Frontal cortex (tissue), 4 donors: Measurements from ENCODE around the gene ENDOU. TPM values are rescaled to one million over a fixed set of nuclear protein-coding genes. Genes with fewer than 3 reads are reported as not detected.
"Not testable (repeated sequence)": the region's sequence is repeated elsewhere in the genome, so short reads cannot be mapped to it uniquely, and the experiment has no call there.

Experiments used
- DNase-seq, 2 donors: peaks; one replicate each; pipeline ENCODE4 v3.0.0; 2012; ENCODE audit warnings: low spot score in 2 of 2
- FAIRE-seq: peaks from 2 replicates; lab custom pipeline; 2012; peaks lifted over from hg19 to GRCh38; lab: Jason Lieb, UNC
- total RNA-seq: library from RNA; depleted of rRNA; stranded (reverse); fragments of >200 nt; gene quantifications from one replicate; pipeline ENCODE4 v1.2.3, GENCODE V29; 2014
- donor health status: control.
- donor health status: control.
- donor health status: control.

Gene ENDOU
- total RNA-seq, 1 donor from 2014 or later, result not detected

DNA sequence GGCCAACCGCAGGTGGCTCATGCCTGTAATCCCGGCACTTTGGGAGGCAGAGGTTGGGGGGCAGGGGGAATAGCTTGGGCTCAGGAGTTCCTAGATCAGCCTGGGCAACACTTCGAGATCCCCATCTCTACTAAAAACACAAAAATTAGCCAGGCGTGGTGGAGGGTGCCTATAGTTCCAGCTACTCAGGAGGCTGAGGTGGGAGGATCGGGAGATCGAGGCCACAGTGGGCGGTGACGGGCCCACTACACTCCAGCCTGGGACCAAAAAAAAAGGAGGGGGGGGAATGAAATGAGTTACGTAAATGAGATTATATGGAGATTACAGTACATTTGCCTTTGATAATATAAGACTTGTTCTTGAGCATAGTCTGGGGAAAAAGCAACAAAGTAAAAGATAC, 20.6 kb downstream of the ENDOU start:
- FAIRE-seq (no peak), DNase-seq (no peak)

DNA sequence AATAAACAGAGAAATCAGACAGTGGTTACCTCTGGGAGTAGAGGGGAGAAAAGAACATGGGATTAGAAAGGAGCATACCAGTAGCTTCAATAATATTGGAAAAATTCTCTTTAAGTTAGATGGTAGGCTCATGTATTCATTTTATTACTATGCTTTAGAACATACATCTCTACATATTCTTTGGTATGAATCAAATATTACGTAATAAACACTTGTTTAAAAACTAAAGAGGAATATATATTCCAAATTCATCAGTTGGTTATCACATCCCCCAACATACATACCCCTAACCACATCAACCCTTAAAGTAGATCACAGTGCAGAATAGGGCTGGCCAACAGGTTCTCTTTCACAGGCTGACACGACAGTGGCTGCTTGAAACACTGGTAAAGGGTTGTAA, 25.0 kb downstream of the ENDOU start:
- FAIRE-seq, result no peak

DNA sequence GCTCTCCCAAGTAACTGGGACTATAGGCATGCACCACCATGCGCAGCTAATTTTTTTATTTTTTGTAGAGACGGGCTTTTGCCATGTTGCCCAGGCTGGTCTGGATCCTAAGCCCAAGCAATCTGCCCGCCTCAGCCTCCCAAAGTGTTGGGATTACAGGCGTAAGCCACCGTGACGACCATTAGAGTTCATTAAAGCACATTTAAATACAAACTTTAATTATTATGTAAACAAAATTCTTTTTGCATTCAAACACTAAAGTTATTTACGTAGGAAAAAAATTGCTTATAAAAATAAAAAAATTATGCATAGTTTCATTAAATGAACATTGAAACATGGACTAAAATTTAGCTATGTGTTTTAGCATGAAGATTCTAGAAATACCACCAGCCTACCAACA, 26.7 kb downstream of the ENDOU start:
- DNase-seq (no peak), FAIRE-seq (no peak)

More for the DNA sequence above, 25.0 kb downstream of the ENDOU start:
- no peak for DNase-seq

DNA sequence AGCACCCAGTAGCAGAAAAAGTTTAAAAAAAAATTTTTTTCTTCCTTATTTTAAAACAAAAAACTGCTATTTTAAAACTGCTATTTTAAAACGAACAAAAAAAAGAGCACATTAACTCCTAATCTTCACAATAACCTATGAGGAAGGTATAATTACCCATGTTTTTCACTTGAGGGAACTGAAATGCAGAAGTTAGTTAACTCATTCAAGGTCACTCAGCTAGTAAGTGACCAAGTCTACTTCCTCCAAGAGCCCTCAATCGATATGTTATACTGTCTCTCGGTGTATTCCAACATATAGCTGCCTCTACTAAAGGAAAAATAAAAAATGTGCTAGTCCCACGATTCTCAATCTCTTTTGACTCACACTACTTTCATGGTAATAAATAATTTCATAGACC, 27.2 kb downstream of the ENDOU start:
- FAIRE-seq (no peak), DNase-seq (no peak)

DNA sequence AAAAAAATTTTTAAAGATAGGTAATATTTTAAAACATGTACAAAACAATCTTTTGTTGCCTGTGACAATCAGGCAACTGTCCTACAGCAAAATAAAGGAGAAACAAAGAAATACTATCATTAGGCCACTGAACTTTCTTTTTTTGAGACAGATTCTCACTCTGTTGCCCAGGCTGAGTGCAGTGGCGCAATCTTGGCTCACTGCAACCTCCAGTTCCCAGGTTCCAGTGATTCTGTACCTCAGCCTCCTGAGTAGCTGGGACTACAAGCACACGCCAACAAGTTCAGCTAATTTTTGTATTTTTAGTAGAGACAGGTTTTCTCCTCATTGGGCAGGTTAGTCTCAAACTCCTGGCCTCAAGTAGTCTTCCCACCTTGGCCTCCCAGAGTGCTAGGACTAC, 36.1 kb downstream of the ENDOU start:
- no peak for FAIRE-seq
- no peak for DNase-seq

DNA sequence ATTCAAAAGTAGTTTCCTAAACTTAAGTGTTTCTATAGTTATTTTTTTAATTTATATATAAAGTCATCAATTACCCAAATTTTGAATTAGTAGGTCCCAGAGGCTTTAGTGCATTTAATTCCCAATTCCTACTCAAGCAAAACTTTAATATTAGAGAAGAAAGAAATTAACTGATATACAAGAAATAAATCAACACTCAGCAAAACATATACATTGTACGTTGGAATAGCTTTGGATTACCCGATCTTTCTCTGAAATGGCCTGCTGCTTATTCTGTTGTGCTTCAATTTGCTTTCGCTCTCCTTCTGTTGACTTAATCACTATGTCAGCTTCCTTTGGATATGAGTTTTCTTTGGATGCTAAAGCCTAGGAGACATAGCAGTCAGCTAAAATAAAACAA, 37.7 kb downstream of the ENDOU start:
- DNase-seq, result no peak
- no peak for FAIRE-seq

DNA sequence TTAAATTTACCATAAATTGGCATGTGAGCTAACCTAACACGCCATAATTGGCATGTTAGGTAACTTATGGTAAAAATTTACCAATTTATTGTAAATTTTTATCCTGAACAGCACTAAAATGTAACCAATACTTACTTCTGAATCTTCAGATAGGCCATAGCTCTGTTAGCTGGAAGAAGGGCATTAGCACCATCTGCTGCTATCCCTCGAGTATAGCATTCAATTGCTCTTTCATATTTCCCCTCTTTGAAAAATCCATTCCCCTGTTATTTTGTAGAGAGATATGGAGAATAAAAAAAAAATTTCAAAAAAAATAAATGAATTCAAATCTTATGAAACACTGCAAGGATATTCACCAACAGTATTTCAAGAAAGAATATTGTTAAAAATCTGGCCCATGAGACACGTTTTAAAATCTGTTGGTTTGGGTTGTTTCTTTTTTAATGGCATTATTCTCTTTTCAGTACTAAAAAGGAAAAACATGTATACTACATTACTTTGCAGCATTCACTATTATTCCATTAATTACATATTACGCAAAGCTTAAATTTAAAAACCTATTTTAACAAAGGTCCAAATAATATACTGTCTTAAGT, 38.5 kb downstream of the ENDOU start:
- DNase-seq (peak in 1 of 2 donors; percentile 39), FAIRE-seq (peak; percentile 97)

DNA sequence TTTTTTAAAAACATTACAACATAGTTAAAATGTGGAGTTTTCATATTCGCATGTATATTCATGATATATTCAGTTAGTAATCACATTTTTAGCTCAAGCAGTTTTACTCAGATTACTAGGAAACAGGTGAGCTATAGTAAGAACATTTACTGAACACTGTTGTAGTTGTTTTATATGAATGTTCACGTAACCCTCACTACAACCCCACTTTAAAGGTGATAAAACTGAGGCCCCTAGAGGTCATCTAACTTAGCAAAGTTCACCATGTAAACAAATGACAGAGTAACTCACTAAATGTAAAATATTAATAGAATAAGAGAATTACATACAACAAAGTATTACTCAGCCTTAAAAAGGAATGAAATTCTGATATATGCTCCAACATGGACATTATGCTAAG, 45.5 kb downstream of the ENDOU start:
- FAIRE-seq (no peak), DNase-seq (no peak)

DNA sequence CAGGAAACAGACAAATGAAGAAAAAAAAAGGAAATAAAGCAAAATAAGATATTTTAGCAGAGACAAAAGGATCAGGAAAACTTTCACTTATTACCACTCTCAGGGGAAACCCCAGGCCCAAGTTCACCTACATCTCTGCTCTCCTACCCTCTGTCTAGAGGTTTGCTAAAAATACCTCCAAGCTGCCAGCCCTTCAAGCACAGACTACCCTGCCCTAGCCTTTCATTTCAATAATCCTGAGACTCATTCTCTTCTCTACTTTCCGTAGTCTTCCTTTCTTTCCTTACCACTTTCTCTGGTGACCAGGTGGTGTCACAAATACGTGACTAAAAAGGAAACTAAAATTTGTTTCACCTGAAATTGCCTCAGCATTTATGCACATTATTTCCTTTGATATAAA, 53.2 kb downstream of the ENDOU start:
- no peak for DNase-seq
- no peak for FAIRE-seq

DNA sequence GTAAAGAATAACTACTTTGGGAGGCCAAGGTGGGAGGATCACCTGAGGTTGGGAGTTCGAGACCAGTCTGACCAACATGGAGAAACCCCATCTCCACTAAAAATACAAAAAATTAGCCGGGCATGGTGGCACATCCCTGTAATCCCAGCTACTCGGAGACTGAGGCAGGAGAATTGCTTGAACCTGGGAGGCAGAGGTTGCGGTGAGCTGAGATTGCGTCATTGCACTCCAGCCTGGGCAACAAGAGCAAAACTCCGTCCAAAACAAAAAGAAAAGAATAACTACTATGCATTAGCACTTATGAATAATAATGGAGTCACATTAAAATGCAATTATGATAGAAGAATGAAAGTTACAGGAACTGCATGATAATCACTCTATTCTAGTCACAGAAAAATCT, 57.4 kb downstream of the ENDOU start:
- not testable (repeated sequence) for DNase-seq, FAIRE-seq

Other genes with a start within 250 kb of the ENDOU start
- 23.6 TPM for gene RPAP3, start 19.5 kb downstream of the ENDOU start, total RNA-seq
- 7.7 TPM for gene RAPGEF3, start 33.4 kb upstream of the ENDOU start, total RNA-seq
- 8.6 TPM for gene SLC48A1, start 47.7 kb upstream of the ENDOU start, total RNA-seq
- 4.9 TPM for gene HDAC7, start 94.4 kb upstream of the ENDOU start, total RNA-seq
- not detected for gene VDR, start 179.5 kb upstream of the ENDOU start, total RNA-seq
- 59.1 TPM for gene TMEM106C, start 238.1 kb upstream of the ENDOU start, total RNA-seq